ENCODE data around the gene APPL2.

Gene APPL2

DNA sequence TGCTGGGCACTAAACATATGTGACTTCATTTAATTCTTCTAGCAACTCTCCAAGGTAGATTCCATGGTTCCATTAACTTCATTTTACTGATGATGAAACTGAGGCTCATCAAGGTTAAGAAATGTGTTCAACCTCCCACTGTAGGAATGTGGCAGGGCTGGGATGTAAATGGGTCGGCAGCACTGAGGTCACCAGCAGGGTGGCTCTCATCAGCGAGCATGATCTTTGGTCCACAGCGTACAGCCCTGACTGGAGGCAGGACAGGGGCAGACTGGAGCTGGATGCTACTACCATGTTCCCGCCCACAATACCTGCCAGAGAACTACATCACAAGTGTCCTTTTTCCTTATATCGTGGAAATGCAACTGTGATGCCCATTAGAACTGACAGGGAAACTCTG, 4.6 kb downstream of the APPL2 start:
- TF ChIP-seq GLIS3 (CRISPR knock-in tag; IDR thresholded peaks at IDR 0.05) (no peak), ZNF565 (CRISPR knock-in tag; conservative IDR thresholded peaks at IDR 0.05; ENCODE audit: low read depth) (no peak), ZFP3 (CRISPR knock-in tag; IDR thresholded peaks at IDR 0.05) (no peak), ARNTL (CRISPR knock-in tag; IDR thresholded peaks at IDR 0.05; ENCODE audit: borderline replicate concordance, low read depth) (no peak), CSDC2 (CRISPR knock-in tag; IDR thresholded peaks at IDR 0.05) (no peak), ZFP30 (CRISPR knock-in tag; IDR thresholded peaks at IDR 0.05) (no peak), PPARA (CRISPR knock-in tag; IDR thresholded peaks at IDR 0.05; ENCODE audit: borderline replicate concordance) (no peak), ESRRG (CRISPR knock-in tag; IDR thresholded peaks at IDR 0.05) (no peak), ZNF70 (CRISPR knock-in tag; IDR thresholded peaks at IDR 0.05) (no peak), RARB (CRISPR knock-in tag; IDR thresholded peaks at IDR 0.05) (no peak), ISL1 (CRISPR knock-in tag; IDR thresholded peaks at IDR 0.05) (no peak), ZNF8 (CRISPR knock-in tag; IDR thresholded peaks at IDR 0.05) (no peak), TOX (CRISPR knock-in tag; IDR thresholded peaks at IDR 0.05; ENCODE audit: borderline replicate concordance) (no peak), SNAI2 (CRISPR knock-in tag; IDR thresholded peaks at IDR 0.05) (no peak)
- TF ChIP-seq, protein P1, sequence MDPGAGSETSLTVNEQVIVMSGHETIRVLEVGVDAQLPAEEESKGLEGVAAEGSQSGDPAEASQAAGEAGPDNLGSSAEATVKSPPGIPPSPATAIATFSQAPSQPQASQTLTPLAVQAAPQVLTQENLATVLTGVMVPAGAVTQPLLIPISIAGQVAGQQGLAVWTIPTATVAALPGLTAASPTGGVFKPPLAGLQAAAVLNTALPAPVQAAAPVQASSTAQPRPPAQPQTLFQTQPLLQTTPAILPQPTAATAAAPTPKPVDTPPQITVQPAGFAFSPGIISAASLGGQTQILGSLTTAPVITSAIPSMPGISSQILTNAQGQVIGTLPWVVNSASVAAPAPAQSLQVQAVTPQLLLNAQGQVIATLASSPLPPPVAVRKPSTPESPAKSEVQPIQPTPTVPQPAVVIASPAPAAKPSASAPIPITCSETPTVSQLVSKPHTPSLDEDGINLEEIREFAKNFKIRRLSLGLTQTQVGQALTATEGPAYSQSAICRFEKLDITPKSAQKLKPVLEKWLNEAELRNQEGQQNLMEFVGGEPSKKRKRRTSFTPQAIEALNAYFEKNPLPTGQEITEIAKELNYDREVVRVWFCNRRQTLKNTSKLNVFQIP (CRISPR knock-in tag; IDR thresholded peaks at IDR 0.05; ENCODE audit: borderline replicate concordance, low read depth), result no peak
- TF ChIP-seq, protein P2, sequence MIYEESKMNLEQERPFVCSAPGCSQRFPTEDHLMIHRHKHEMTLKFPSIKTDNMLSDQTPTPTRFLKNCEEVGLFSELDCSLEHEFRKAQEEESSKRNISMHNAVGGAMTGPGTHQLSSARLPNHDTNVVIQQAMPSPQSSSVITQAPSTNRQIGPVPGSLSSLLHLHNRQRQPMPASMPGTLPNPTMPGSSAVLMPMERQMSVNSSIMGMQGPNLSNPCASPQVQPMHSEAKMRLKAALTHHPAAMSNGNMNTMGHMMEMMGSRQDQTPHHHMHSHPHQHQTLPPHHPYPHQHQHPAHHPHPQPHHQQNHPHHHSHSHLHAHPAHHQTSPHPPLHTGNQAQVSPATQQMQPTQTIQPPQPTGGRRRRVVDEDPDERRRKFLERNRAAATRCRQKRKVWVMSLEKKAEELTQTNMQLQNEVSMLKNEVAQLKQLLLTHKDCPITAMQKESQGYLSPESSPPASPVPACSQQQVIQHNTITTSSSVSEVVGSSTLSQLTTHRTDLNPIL (CRISPR knock-in tag; IDR thresholded peaks at IDR 0.05; ENCODE audit: low read depth), result no peak
- TF ChIP-seq, protein P3, sequence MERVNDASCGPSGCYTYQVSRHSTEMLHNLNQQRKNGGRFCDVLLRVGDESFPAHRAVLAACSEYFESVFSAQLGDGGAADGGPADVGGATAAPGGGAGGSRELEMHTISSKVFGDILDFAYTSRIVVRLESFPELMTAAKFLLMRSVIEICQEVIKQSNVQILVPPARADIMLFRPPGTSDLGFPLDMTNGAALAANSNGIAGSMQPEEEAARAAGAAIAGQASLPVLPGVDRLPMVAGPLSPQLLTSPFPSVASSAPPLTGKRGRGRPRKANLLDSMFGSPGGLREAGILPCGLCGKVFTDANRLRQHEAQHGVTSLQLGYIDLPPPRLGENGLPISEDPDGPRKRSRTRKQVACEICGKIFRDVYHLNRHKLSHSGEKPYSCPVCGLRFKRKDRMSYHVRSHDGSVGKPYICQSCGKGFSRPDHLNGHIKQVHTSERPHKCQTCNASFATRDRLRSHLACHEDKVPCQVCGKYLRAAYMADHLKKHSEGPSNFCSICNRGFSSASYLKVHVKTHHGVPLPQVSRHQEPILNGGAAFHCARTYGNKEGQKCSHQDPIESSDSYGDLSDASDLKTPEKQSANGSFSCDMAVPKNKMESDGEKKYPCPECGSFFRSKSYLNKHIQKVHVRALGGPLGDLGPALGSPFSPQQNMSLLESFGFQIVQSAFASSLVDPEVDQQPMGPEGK (CRISPR knock-in tag; IDR thresholded peaks at IDR 0.05; ENCODE audit: borderline replicate concordance), result no peak
- TF ChIP-seq, protein P4, sequence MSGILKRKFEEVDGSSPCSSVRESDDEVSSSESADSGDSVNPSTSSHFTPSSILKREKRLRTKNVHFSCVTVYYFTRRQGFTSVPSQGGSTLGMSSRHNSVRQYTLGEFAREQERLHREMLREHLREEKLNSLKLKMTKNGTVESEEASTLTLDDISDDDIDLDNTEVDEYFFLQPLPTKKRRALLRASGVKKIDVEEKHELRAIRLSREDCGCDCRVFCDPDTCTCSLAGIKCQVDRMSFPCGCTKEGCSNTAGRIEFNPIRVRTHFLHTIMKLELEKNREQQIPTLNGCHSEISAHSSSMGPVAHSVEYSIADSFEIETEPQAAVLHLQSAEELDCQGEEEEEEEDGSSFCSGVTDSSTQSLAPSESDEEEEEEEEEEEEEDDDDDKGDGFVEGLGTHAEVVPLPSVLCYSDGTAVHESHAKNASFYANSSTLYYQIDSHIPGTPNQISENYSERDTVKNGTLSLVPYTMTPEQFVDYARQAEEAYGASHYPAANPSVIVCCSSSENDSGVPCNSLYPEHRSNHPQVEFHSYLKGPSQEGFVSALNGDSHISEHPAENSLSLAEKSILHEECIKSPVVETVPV (CRISPR knock-in tag; IDR thresholded peaks at IDR 0.05), result no peak
- no peak for ATAC-seq

DNA sequence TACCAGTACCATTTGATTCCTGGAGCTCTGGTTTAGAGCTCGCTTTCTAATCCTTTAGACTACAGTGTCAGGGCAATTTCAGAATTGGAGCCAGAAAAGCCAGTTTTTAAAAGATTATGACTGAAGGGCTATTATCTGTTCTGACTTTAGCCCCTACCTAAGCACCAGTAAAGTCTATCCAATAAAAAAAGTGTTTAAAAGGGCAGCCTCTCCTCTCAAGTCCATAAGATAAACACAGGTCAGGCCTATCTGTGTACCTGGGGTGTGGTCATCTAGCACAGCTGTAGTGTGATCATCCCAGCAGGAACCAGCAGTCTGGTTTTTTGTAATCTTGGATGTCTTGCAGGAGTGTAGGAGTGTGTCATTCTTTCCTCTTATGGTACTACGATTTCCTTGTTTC, 6.6 kb downstream of the APPL2 start:
- TF ChIP-seq, protein P4 (CRISPR knock-in tag; IDR thresholded peaks at IDR 0.05), result no peak
- TF ChIP-seq ISL1 (CRISPR knock-in tag; IDR thresholded peaks at IDR 0.05) (no peak), ZNF565 (CRISPR knock-in tag; conservative IDR thresholded peaks at IDR 0.05; ENCODE audit: low read depth) (no peak), PPARA (CRISPR knock-in tag; IDR thresholded peaks at IDR 0.05; ENCODE audit: borderline replicate concordance) (no peak), TCF4 (CRISPR knock-in tag; IDR thresholded peaks at IDR 0.05; ENCODE audit: borderline replicate concordance) (no peak), ZC3H10 (CRISPR knock-in tag; IDR thresholded peaks at IDR 0.05) (no peak), OSR1 (CRISPR knock-in tag; IDR thresholded peaks at IDR 0.05) (no peak), SNAI2 (CRISPR knock-in tag; IDR thresholded peaks at IDR 0.05) (no peak), BACH2 (CRISPR knock-in tag; IDR thresholded peaks at IDR 0.05; ENCODE audit: borderline replicate concordance) (no peak), ZFP30 (CRISPR knock-in tag; IDR thresholded peaks at IDR 0.05) (no peak), ZNF70 (CRISPR knock-in tag; IDR thresholded peaks at IDR 0.05) (no peak)
- TF ChIP-seq, protein P1 (CRISPR knock-in tag; IDR thresholded peaks at IDR 0.05; ENCODE audit: borderline replicate concordance, low read depth), result no peak
- TF ChIP-seq, protein P3 (CRISPR knock-in tag; IDR thresholded peaks at IDR 0.05; ENCODE audit: borderline replicate concordance), result no peak
- ATAC-seq, result no peak
